MCF 10A (cell line): ENCODE measurements around the gene RNF14. TPM values are rescaled to one million over a fixed set of nuclear protein-coding genes. Genes with fewer than 3 reads are reported as not detected.
"Not testable (repeated sequence)": the region's sequence is repeated elsewhere in the genome, so short reads cannot be mapped to it uniquely, and the experiment has no call there.

Experiments
- Bru-seq: library from RNA; stranded (reverse); fragments of 400-500 nt; gene quantifications from one replicate; lab custom pipeline; 2021; lab: Mats Ljungman, UMichigan
- BruChase-seq, 2 experiments: library from RNA; stranded (reverse); fragments of 400-500 nt; gene quantifications; one replicate each; lab custom pipeline; 2021; lab: Mats Ljungman, UMichigan
- BruUV-seq: library from RNA; stranded (reverse); fragments of 400-500 nt; replicated peaks from 2 replicates; lab custom pipeline; 2021; lab: Mats Ljungman, UMichigan
- CTCF ChIA-PET: fragments of 300-600 bp; sonication (Branson Sonifier 250); formaldehyde crosslinking; extraction: SDS; loops from one replicate; lab custom pipeline; 2021; ENCODE audit warnings: antibody characterized with exemption, inconsistent platforms; lab: Yijun Ruan, JAX
- POLR2A ChIA-PET: fragments of 300-600, 350-650 bp; sonication (Branson Sonifier 250); formaldehyde crosslinking; extraction: SDS; loops from one replicate; lab custom pipeline; 2020; ENCODE audit warnings: antibody characterized with exemption, inconsistent platforms; lab: Yijun Ruan, JAX
- DNase-seq: peaks from one replicate; pipeline ENCODE4 v3.0.0-alpha.2; 2018; ENCODE audit not compliant: unreplicated experiment
- H3K27ac Mint-ChIP-seq: one replicate; pipeline ENCODE4 v1.8.0; 2022; ENCODE audit warnings: mild to moderate bottlenecking, low read depth, mixed read lengths; ENCODE audit not compliant: unreplicated experiment
- H3K27me3 Mint-ChIP-seq: one replicate; pipeline ENCODE4 v1.8.0; 2022; ENCODE audit warnings: mixed read lengths; ENCODE audit not compliant: insufficient read depth, unreplicated experiment
- H3K36me3 Mint-ChIP-seq: one replicate; pipeline ENCODE4 v1.8.0; 2022; ENCODE audit warnings: mild to moderate bottlenecking, moderate library complexity, mixed read lengths; ENCODE audit not compliant: insufficient read depth, unreplicated experiment
- H3K4me1 Mint-ChIP-seq: one replicate; pipeline ENCODE4 v1.8.0; 2022; ENCODE audit warnings: mixed read lengths; ENCODE audit not compliant: insufficient read depth, unreplicated experiment
- H3K4me3 Mint-ChIP-seq: one replicate; pipeline ENCODE4 v1.8.0; 2022; ENCODE audit warnings: mild to moderate bottlenecking, moderate library complexity, mixed read lengths; ENCODE audit not compliant: unreplicated experiment
- H3K9me3 Mint-ChIP-seq: one replicate; pipeline ENCODE4 v1.8.0; 2022; ENCODE audit warnings: mixed read lengths; ENCODE audit not compliant: unreplicated experiment
- intact Hi-C: fragments of 100-400 bp; cut with micrococcal nuclease; formaldehyde crosslinking; loops from 2 replicates; pipeline ENCODE4 v1.14.1; 2022
- long read RNA-seq: library from polyadenylated mRNA; stranded (forward); transcript quantifications from one replicate; pipeline ENCODE4 v2.0.0, GENCODE V29; 2022
- total RNA-seq: library from RNA; stranded (reverse); gene quantifications from 2 replicates; pipeline ENCODE4 v1.2.3, GENCODE V29; 2022
- TF ChIP-seq, protein P1 (sequence below): fragments of 200-600 bp; IDR thresholded peaks from one replicate; pipeline ENCODE4 v1.8.0; 2022; ENCODE audit warnings: antibody characterized with exemption, mild to moderate bottlenecking; ENCODE audit not compliant: unreplicated experiment

The RNF14 gene, protein sequence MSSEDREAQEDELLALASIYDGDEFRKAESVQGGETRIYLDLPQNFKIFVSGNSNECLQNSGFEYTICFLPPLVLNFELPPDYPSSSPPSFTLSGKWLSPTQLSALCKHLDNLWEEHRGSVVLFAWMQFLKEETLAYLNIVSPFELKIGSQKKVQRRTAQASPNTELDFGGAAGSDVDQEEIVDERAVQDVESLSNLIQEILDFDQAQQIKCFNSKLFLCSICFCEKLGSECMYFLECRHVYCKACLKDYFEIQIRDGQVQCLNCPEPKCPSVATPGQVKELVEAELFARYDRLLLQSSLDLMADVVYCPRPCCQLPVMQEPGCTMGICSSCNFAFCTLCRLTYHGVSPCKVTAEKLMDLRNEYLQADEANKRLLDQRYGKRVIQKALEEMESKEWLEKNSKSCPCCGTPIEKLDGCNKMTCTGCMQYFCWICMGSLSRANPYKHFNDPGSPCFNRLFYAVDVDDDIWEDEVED
- total RNA-seq, result 78.0 and 81.3 TPM in 2 replicates
- percentile 90 among the genes with signal in this experiment for Bru-seq, nascent RNA
- percentile 93 among the genes with signal in this experiment for BruChase-seq, experiment 1, labeled RNA remaining after a 6-hour chase
- percentile 90 among the genes with signal in this experiment for BruChase-seq, experiment 2, labeled RNA remaining after a 2-hour chase
- long read RNA-seq, full-length matches to known transcripts, result 153 of 252 reads
- long read RNA-seq, partial matches to known transcripts, result 15 of 252 reads
- long read RNA-seq, other reads (novel, unspliced or antisense), result 84 of 252 reads

DNA sequence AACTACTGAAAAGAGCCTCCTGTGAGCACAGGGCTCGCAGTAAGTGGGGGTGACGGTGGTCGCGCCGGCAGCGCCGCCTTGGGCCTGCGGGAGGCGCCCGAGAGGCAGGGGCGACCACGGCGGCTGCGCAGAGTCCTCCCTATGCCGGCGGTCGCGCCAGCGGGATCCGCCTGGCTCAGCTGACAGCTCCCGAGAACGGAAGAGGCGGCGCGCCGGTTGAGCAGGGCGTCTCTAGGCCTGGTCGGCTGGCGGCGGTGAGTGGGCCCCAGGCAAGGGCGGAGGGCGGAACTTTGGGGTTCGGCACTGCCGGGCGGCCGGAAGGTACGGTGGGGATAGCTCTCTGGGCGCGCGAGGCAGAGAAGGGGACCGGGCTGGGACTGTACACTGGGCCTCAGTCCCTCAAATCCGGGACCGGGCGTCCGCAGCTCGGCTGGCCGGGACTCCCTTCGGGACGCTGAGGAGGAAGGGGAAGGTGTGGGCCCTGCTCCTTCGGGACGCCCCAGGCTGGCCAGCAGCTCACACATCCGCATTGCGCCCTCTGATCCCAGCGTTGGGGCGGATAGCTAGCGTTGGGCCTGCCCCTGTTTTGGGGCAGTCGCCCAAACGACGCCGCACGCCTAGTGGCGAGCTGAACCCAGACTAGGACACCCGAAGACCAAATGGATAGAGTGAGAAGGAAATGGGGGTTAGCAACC is at the start of gene RNF14:
Gene RNF14, plus strand, starts transcription at position 192 of the 695 bp plus-strand sequence. CDS start 4,484 bp downstream, outside the sequence.
- Mint-ChIP-seq H3K4me3 (peak within 1 kb of the TSS; percentile 88), H3K9me3 (no peaks in the 10 kb centered on the region), H3K36me3 (peaks cover 42% of the 10 kb centered on the region), H3K4me1 (peaks cover 24% of the 10 kb centered on the region), H3K27ac (peak within 1 kb of the TSS; percentile 99), H3K27me3 (no peaks in the 10 kb centered on the region)
- intact Hi-C loops, result loop anchor here (1.0 to 10.0 kb wide), 3 partner anchors 46 to 276 kb away; no protein-coding TSS in a partner anchor
- TF ChIP-seq, protein P1, sequence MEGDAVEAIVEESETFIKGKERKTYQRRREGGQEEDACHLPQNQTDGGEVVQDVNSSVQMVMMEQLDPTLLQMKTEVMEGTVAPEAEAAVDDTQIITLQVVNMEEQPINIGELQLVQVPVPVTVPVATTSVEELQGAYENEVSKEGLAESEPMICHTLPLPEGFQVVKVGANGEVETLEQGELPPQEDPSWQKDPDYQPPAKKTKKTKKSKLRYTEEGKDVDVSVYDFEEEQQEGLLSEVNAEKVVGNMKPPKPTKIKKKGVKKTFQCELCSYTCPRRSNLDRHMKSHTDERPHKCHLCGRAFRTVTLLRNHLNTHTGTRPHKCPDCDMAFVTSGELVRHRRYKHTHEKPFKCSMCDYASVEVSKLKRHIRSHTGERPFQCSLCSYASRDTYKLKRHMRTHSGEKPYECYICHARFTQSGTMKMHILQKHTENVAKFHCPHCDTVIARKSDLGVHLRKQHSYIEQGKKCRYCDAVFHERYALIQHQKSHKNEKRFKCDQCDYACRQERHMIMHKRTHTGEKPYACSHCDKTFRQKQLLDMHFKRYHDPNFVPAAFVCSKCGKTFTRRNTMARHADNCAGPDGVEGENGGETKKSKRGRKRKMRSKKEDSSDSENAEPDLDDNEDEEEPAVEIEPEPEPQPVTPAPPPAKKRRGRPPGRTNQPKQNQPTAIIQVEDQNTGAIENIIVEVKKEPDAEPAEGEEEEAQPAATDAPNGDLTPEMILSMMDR, result peak; percentile 100
- ChIA-PET CTCF (interaction anchor here (0.6 to 18.0 kb wide), 52 partner anchors 10 to 1422 kb away, joined by 3 to 395 read pairs (median 5); partner anchors contain the start of genes DELE1, EIF4EBP3, GNPDA1 and PCDH1), POLR2A (interaction anchor here (0.6 to 3.9 kb wide), 58 partner anchors 8 to 1368 kb away, joined by 3 to 57 read pairs (median 5); partner anchors contain the start of genes ARAP3, DELE1, DIAPH1 and FCHSD1)
- peak; percentile 97 for DNase-seq
- BruUV-seq, result TSS peak; percentile 69

DNA sequence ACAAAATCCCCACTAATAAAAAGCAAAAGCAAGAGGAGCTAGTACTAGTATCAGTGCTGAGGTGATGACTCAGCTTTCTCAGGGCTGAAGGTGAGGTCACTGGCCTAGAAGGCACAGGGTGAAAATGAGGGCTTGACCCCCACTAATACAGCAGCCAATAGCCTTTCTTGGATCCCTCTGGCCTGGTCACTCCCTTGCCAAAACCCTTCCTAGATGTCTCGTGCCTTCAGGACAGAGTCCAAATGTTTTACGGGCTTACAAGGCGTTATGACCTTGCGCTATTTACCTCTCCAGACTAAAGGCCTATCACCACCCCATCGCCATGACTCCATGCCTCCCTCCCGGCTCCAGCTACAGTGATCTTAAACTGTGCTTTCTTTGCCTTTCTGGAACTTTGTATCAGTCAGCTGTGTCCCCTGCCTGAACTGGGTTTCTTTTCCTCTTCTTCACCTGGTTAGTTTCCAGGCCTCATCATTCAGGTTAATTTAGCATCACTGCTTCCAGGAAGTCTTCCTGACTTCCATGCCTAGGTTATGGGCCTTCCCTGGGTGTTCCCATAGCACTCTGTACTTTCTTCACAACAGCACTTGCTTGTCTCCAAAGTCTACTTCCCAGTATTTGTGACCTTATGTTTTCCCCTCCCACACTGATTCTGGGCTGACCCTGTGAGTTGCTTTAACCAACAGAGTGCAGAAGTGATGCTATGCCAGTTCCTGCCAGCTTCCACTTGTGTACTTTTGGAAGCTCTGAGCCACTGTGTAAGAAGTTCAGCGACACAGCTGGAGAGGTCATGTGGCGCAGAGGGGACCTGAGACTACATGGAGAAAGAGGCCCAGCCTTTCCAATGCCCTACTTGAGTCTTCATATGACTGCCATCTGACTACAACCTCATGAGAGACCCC is 49.4 kb upstream of the RNF14 start:
- TF ChIP-seq, protein P1, result no peak
- H3K27ac Mint-ChIP-seq, result no peak overlapping the region
- CTCF ChIA-PET, result interaction anchor here (0.6 to 7.2 kb wide), 8 partner anchors 23 to 230 kb away, joined by 3 to 44 read pairs (median 4); partner anchors contain the start of gene RNF14
- no peaks in the 10 kb centered on the region for H3K9me3 Mint-ChIP-seq
- peaks cover 12% of the 10 kb centered on the region for H3K4me1 Mint-ChIP-seq
- POLR2A ChIA-PET, result interaction anchor here (0.6 to 0.7 kb wide), 3 partner anchors 30 to 49 kb away, joined by 3 read pairs; partner anchors contain the start of gene RNF14
- no peak for DNase-seq
- H3K36me3 Mint-ChIP-seq, result peaks cover 8% of the 10 kb centered on the region
- intact Hi-C loops, result no loop called here
- H3K27me3 Mint-ChIP-seq, result peaks cover 16% of the 10 kb centered on the region
- BruUV-seq, result no TSS peak
- no peak overlapping the region for H3K4me3 Mint-ChIP-seq

DNA sequence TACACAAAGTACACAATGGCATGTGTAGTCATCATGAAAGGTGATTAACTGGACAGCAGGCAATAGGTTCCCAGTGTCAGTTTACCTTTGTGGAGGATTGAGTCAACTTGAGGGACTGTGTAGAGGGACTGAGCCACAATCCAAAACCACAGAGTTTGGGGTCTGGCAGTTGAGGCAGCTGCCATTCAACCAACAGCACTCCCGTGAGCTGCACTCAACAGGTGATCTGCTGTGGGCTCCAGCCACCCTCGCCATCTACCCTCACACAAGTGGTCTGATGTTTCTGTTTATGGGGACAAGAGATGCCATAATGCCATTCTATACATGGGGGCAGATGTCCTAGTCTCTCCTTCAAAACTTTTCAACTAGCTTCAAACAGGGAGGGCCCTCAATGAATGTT is 48.1 kb upstream of the RNF14 start:
- Mint-ChIP-seq H3K27ac (no peak overlapping the region), H3K27me3 (peaks cover 16% of the 10 kb centered on the region), H3K4me3 (no peak overlapping the region), H3K9me3 (no peaks in the 10 kb centered on the region), H3K4me1 (peaks cover 16% of the 10 kb centered on the region), H3K36me3 (peaks cover 18% of the 10 kb centered on the region)
- intact Hi-C loops, result no loop called here
- no peak for DNase-seq
- POLR2A ChIA-PET, result interaction anchor here (0.9 to 5.0 kb wide), 3 partner anchors 11 to 49 kb away, joined by 3 to 51 read pairs (median 5); partner anchors contain the start of gene RNF14
- BruUV-seq, result no TSS peak
- CTCF ChIA-PET, result interaction anchor here (0.5 to 7.2 kb wide), 8 partner anchors 11 to 218 kb away, joined by 3 to 44 read pairs (median 6); partner anchors contain the start of gene RNF14
- TF ChIP-seq, protein P1, result no peak

DNA sequence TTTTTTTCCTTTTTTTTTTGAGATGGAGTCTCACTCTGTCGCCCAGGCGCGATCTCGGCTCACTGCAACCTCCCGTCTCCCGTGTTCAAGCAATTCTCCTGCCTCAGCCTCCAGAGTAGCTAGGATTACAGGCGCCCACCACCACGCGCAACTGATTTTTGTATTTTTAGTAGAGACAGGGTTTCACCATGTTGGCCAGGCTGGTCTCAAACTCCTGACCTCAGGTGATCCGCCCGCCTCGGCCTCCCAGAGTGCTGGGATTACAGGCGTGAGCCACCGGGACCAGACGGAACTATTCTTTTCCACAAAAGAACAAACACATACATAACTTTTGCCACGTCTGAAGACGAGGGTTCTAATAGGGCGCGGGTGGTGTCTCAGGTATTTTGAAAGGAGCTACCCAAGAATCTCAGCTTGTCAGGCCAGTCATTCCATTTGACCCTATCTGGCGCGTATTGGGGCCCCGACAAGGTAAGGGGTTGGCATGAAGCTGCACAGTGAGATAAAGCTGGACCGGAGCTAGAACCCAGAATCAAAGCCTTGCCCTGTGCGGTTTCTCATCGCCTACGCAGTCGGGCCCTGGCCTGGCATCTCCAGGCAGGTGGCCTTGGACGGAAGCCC is 46.0 kb upstream of the RNF14 start:
- ChIA-PET CTCF (interaction anchor here (0.6 to 7.2 kb wide), 16 partner anchors 8 to 795 kb away, joined by 3 to 44 read pairs (median 4); partner anchors contain the start of genes DIAPH1, PCDH1 and RNF14), POLR2A (interaction anchor here (0.6 to 5.0 kb wide), 26 partner anchors 8 to 304 kb away, joined by 3 to 57 read pairs (median 5); partner anchors contain the start of genes ARAP3, DIAPH1, HDAC3 and PCDH1)
- peak overlapping the region; percentile 75 for H3K4me3 Mint-ChIP-seq
- H3K27me3 Mint-ChIP-seq, intact Hi-C loops, H3K9me3 Mint-ChIP-seq, DNase-seq, BruUV-seq: not testable (repeated sequence)
- H3K4me1 Mint-ChIP-seq, result peaks cover 11% of the 10 kb centered on the region
- H3K36me3 Mint-ChIP-seq, result peaks cover 39% of the 10 kb centered on the region
- H3K27ac Mint-ChIP-seq, result peak overlapping the region; percentile 94
